OCI-LY7 (cell line): Measurements from ENCODE around the gene PANK2. TPM values are rescaled to one million over a fixed set of nuclear protein-coding genes. Genes with fewer than 3 reads are reported as not detected.
"Not testable (repeated sequence)": the region's sequence is repeated elsewhere in the genome, so short reads cannot be mapped to it uniquely, and the experiment has no call there.

Source experiments
- Bru-seq: library from RNA; stranded (reverse); fragments of 400-500 nt; gene quantifications from one replicate; lab custom pipeline; 2021; lab: Mats Ljungman, UMichigan
- BruChase-seq, 2 experiments: library from RNA; stranded (reverse); fragments of 400-500 nt; gene quantifications; one replicate each; lab custom pipeline; 2021; lab: Mats Ljungman, UMichigan
- BruUV-seq: library from RNA; stranded (reverse); fragments of 400-500 nt; replicated peaks from 2 replicates; lab custom pipeline; 2021; lab: Mats Ljungman, UMichigan
- CTCF ChIA-PET: fragments of 300-600 bp; sonication (Branson Sonifier 250); formaldehyde crosslinking; loops from one replicate; lab custom pipeline; 2022; ENCODE audit warnings: antibody characterized with exemption; ENCODE audit not compliant: unreplicated experiment; lab: Charles Lee
- POLR2A ChIA-PET: fragments of 300-600 bp; sonication (Branson Sonifier 250); formaldehyde crosslinking; loops from one replicate; lab custom pipeline; 2022; ENCODE audit warnings: antibody characterized with exemption; lab: Charles Lee
- DNase-seq: peaks from one replicate; pipeline ENCODE4 v3.0.0-alpha.2; 2015; ENCODE audit warnings: low spot score
- H2AFZ ChIP-seq: fragments of 200-600 bp; sonication (generic), shearing (Covaris generic); 2 replicates; pipeline ENCODE4 v1.6.1; 2014; ENCODE audit warnings: mild to moderate bottlenecking, antibody characterized with exemption, low read length, moderate library complexity
- H3K27ac ChIP-seq: fragments of 200-600 bp; sonication (generic); 2 replicates; pipeline ENCODE4 v1.5.1; 2014; ENCODE audit warnings: mixed run types, low read depth, mild to moderate bottlenecking, moderate library complexity, low read length, inconsistent platforms; ENCODE audit not compliant: poor library complexity, severe bottlenecking
- H3K36me3 ChIP-seq: fragments of 200-600 bp; sonication (generic); 2 replicates; pipeline ENCODE4 v1.6.1; 2014; ENCODE audit warnings: mild to moderate bottlenecking, antibody characterized with exemption, low read length, moderate library complexity, mixed read lengths; ENCODE audit not compliant: insufficient read depth
- H3K4me1 ChIP-seq: fragments of 200-600 bp; sonication (generic); 2 replicates; pipeline ENCODE4 v1.5.1; 2014; ENCODE audit warnings: mild to moderate bottlenecking, low read length; ENCODE audit not compliant: insufficient read depth, poor library complexity, severe bottlenecking
- H3K4me2 ChIP-seq: fragments of 200-600 bp; sonication (generic); 2 replicates; pipeline ENCODE4 v1.6.1; 2014; ENCODE audit warnings: mild to moderate bottlenecking, low read length
- H3K4me3 ChIP-seq: fragments of 200-600 bp; sonication (generic); 2 replicates; pipeline ENCODE4 v1.5.1; 2014; ENCODE audit warnings: mild to moderate bottlenecking, low read depth, low read length; ENCODE audit not compliant: poor library complexity, severe bottlenecking
- H3K79me2 ChIP-seq: fragments of 200-600 bp; sonication (generic); 2 replicates; pipeline ENCODE4 v1.6.1; 2016; ENCODE audit warnings: low read depth, mild to moderate bottlenecking, low read length, moderate library complexity, mixed read lengths; ENCODE audit not compliant: insufficient read depth
- H3K9me2 ChIP-seq: fragments of 200-600 bp; sonication (generic); 2 replicates; pipeline ENCODE4 v1.6.1; 2016; ENCODE audit warnings: mild to moderate bottlenecking, low read length, mixed read lengths; ENCODE audit not compliant: insufficient read depth
- H3K9me3 ChIP-seq: fragments of 200-600 bp; sonication (generic); 2 replicates; pipeline ENCODE4 v1.6.1; 2014; ENCODE audit warnings: mild to moderate bottlenecking, mixed run types, low read length, mixed read lengths
- H4K20me1 ChIP-seq: fragments of 200-600 bp; sonication (generic); 2 replicates; pipeline ENCODE4 v1.6.1; 2014; ENCODE audit warnings: mild to moderate bottlenecking, antibody characterized with exemption, low read length, moderate library complexity, mixed read lengths; ENCODE audit not compliant: insufficient read depth
- CTCF ChIP-seq: fragments of 200-600 bp; sonication (generic); conservative IDR thresholded peaks from 2 replicates; pipeline ENCODE4 v1.5.1; 2014; ENCODE audit warnings: mild to moderate bottlenecking, antibody characterized with exemption, low read length, moderate library complexity, mixed read lengths
- EZH2phosphoT487 ChIP-seq: fragments of 200-600 bp; sonication (generic); IDR thresholded peaks from 2 replicates; pipeline ENCODE4 v1.6.1; 2018; ENCODE audit warnings: low read depth, borderline replicate concordance, mild to moderate bottlenecking, mixed run types, antibody characterized with exemption, low read length, moderate library complexity, mixed read lengths
- intact Hi-C: fragments of 100-400 bp; cut with micrococcal nuclease; formaldehyde crosslinking; loops from one replicate; pipeline ENCODE4 v1.10.0; 2022; ENCODE audit not compliant: unreplicated experiment
- long read RNA-seq: library from polyadenylated mRNA; stranded (forward); transcript quantifications from one replicate; pipeline ENCODE4 v2.0.0, GENCODE V29; 2022
- total RNA-seq, 2 experiments: library from RNA; depleted of rRNA in 1 of 2; stranded (reverse); fragments of >200 nt in 1 of 2; shearing (Covaris generic) in 1 of 2; gene quantifications; 2 replicates each; pipeline ENCODE4 v1.2.3, GENCODE V29; 2014 to 2022

The PANK2 gene
- total RNA-seq (2014; rRNA removed; shearing (Covaris generic)) (40.9 and 46.1 TPM in 2 replicates), total RNA-seq (2022) (66.6 and 71.3 TPM in 2 replicates), Bru-seq, nascent RNA (percentile 95 among the genes with signal in this experiment), BruChase-seq, experiment 1, labeled RNA remaining after a 6-hour chase (percentile 93 among the genes with signal in this experiment), BruChase-seq, experiment 2, labeled RNA remaining after a 2-hour chase (percentile 91 among the genes with signal in this experiment)
- long read RNA-seq, full-length matches to known transcripts: 110 of 146 reads
- long read RNA-seq, partial matches to known transcripts: 11 of 146 reads
- long read RNA-seq, other reads (novel, unspliced or antisense): 25 of 146 reads

DNA sequence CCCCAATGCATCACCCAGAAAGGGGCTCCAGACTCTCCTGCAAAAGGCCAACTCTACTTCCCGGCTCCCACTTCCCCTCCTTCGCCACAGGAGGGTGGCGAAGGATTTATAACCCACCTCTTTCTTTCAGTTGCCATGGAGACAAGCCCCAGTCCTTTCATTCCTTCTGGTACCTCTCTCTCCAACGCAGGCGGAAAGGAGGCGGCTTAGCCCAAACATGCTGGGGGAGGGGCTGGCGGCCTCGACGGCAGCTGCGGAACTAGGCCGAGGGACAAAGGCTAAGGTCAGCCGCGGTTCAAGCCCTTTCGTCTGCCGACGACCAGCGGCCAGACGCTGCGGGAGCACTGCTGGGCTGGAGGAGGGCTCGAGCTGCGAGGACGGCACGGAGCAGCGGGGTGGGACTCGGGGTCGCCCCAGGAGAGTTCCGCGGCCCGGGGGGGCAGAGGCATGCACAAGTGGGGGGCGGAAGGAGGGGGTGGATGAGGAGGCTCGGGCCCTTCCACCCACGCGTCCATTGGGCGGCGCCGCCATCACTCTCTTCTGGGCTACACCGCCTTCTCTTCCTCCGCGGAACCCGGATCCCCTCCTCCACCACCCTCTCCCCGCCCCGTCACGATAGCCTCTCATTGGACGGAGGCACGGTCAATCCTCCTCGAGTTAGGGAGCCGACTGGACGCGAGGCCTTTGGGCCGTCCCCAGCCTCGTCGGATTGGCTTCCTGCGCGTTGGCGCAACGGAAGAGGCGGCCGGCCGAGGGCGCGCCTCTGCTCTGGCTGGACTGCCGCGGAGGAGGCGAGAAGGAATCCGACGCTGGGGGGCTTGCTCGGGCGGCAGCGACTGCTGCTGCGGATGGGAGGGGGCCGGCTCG lies at the start of gene PANK2:
TSS of gene PANK2 (plus strand) at position 766 of the 867 bp plus-strand sequence.
- Histone ChIP-seq H3K4me2 (peak within 1 kb of the TSS; percentile 98), H3K79me2 (peaks cover 69% of the 10 kb centered on the region), H3K4me1 (peaks cover 32% of the 10 kb centered on the region), H2AFZ (peak within 1 kb of the TSS; percentile 39), H3K27ac (peak within 1 kb of the TSS; percentile 81), H4K20me1 (peaks cover 36% of the 10 kb centered on the region), H3K9me2 (no peaks in the 10 kb centered on the region), H3K36me3 (peaks cover 58% of the 10 kb centered on the region), H3K9me3 (no peaks in the 10 kb centered on the region), H3K4me3 (peak within 1 kb of the TSS; percentile 95)
- POLR2A ChIA-PET: interaction anchor here (2.2 kb wide), 1 partner anchor 13 kb away, joined by 6 read pairs; no protein-coding TSS in a partner anchor
- CTCF ChIA-PET: no interaction called here
- TF ChIP-seq CTCF: peak; percentile 47
- TF ChIP-seq EZH2phosphoT487: no peak
- TSS peak; percentile 65 for BruUV-seq
- intact Hi-C loops: loop anchor here (1.0 to 2.0 kb wide), 2 partner anchors 102 to 196 kb away; partner anchors contain the start of gene CENPB
- DNase-seq: peak; percentile 98

DNA sequence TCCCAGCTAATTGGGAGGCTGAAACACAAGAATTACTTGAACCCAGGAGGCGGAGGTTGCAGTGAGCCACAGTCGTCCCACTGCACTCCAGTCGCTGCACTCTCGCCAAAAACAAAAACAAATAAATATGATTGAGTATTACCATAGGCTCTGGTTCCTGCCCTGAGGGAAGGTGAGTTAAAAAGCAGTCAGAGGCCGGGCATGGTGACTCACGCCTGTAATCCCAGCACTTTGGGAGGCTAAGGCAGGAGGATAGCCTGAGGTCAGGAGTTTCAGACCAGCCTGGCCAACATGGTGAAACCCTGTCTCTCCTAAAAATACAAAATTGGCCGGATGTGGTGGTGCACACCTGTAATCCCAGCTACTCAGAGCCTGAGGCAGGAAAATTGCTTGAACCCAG lies 49.0 kb upstream of the PANK2 start:
- DNase-seq, H2AFZ ChIP-seq, H3K9me3 ChIP-seq, H3K79me2 ChIP-seq, H3K4me2 ChIP-seq, CTCF ChIA-PET, H3K36me3 ChIP-seq, H4K20me1 ChIP-seq, H3K4me1 ChIP-seq, intact Hi-C loops, BruUV-seq, H3K9me2 ChIP-seq, H3K4me3 ChIP-seq, H3K27ac ChIP-seq: not testable (repeated sequence)
- POLR2A ChIA-PET: interaction anchor here (0.6 kb wide), 1 partner anchor 25 kb away, joined by 4 read pairs; no protein-coding TSS in a partner anchor

- DNase-seq: no peak
- TF ChIP-seq EZH2phosphoT487: no peak
- TF ChIP-seq CTCF: no peak
- H4K20me1 ChIP-seq: no peaks in the 10 kb centered on the region
- H2AFZ ChIP-seq: no peak overlapping the region
- H3K9me3 ChIP-seq: no peaks in the 10 kb centered on the region
- H3K4me3 ChIP-seq: no peak overlapping the region
- no TSS peak for BruUV-seq
- H3K4me1 ChIP-seq: peaks cover 9% of the 10 kb centered on the region
- peaks cover 2% of the 10 kb centered on the region; the same call in 1 of the 2 replicates for H3K79me2 ChIP-seq
- ChIA-PET CTCF (no interaction called here), POLR2A (interaction anchor here (0.6 kb wide), 1 partner anchor 50 kb away, joined by 3 read pairs; no protein-coding TSS in a partner anchor)
- H3K4me2 ChIP-seq: no peak overlapping the region
- intact Hi-C loops: no loop called here
- H3K36me3 ChIP-seq: no peaks in the 10 kb centered on the region
- no peak overlapping the region for H3K27ac ChIP-seq
- H3K9me2 ChIP-seq: no peaks in the 10 kb centered on the region
Observed at GRCh38 chr20:3842348-3842930, 46.7 kb upstream of the PANK2 start.
